GM18868 (cell line): ENCODE results near the gene TMEM209.

ENCODE experiments used
- ATAC-seq: cut with Tn5 transposase; IDR thresholded peaks from one replicate; pipeline ENCODE4 v1.9.1; 2021; ENCODE audit warnings: mild to moderate bottlenecking, moderate library complexity; ENCODE audit not compliant: unreplicated experiment

Gene TMEM209

DNA sequence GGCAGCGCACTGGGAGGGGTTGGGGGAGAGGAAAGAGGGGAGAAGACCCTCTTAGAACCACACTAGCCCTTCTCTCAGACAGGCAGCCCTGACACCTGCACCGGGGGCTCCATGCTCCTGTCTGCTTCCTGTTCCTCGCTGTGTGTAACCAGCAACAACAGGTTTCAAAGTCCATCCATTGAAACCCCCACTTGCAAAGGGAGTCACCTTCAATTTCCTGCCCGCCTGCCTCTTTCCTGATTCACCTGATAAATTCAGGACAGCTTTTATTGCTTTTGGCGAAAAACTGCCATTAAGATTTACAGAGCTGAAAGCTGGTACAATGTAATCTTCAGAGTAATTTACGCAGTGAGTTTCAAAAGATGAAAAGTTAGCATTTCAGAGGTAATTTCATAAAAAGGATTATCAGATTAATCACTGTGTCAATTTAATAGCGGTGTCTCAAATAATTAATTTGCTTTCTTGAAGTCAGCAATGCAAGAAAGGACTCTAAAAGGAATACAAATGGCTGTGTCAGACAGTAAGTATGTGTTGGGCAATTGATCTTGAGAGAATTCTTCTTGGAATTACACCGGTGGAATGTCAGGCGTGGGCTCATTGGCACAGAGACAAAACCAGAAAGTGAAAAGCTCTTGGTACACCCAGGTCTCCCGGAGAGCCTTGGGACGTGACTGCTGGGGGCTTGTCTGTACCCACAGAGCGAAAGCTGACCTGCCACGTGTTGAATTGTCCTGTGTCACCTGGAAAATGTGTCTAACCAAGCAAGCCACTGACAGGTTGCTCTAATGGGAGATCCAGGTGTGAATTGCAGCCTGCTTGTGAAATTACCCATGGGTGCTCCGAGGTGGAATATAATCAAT, 60.7 kb downstream of the TMEM209 start:
- ATAC-seq, result no peak

DNA sequence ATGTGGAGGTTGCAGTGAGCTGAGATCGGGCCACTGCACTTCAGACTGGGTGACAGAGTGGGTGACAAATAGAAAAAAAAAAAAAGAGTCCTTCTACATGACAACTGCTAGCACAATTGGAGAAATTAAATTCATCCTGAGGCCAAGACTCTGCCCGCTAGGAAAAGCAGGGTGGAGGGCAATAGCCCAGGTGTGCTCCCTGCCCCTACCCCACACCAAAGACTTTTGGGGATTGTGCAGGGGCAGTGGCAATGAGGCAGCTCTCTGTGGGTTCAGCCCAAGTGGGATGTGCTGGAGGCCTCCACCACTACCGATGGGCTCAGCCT, 61.3 kb downstream of the TMEM209 start:
- no peak for ATAC-seq

DNA sequence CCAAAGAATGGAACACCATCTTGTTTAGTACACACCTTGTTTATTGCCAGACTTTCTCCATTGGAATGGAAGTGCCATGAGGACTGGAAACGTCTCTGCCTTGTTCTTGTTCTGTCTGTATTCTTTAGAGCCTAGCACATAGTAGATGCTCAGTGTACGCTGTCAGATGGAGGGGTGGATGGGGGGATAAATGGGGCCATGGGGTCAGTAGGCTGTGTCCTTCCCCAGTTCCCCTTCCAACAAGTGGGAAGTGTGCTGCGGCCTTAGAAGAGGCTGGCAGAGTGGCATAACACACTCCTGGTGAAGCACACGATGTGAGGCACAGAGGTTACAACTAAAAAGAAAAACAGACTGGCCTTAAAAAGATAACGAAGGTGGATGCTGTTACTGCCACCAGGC, 61.9 kb downstream of the TMEM209 start:
- ATAC-seq, result no peak

DNA sequence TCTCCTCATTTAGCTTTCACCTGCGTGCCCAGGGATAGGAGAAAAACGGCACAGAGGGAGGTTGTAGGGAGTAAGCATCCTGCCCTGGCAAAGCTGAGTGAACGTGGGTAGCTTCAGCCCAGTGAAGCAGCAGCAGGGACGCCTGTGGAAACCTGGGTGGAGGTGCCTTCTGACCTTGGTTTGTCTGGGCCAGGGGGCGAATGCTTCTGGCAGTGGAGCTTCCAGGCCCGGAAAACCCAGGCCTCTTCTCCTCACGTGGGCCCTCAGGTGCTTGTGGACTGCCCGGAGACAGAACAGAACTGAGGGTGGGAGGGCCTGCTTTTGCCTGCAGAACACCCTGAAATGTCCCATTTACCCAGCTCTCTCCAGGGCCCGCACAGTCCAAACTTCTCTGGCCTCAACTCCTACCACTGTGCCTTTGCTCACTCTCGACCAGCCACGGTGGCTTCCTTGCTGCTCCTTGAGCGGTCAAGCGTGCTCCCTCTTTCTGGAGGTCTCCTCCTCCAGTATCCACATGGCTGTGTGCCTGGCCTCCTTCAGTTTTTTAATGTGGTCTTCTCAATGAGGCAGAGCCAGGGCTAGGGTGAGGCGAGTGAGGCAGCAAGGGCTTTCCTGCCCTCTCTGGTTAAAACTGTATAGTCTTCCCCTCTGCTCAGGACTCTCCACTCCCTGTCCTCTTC, 62.4 kb downstream of the TMEM209 start:
- ATAC-seq, result no peak

DNA sequence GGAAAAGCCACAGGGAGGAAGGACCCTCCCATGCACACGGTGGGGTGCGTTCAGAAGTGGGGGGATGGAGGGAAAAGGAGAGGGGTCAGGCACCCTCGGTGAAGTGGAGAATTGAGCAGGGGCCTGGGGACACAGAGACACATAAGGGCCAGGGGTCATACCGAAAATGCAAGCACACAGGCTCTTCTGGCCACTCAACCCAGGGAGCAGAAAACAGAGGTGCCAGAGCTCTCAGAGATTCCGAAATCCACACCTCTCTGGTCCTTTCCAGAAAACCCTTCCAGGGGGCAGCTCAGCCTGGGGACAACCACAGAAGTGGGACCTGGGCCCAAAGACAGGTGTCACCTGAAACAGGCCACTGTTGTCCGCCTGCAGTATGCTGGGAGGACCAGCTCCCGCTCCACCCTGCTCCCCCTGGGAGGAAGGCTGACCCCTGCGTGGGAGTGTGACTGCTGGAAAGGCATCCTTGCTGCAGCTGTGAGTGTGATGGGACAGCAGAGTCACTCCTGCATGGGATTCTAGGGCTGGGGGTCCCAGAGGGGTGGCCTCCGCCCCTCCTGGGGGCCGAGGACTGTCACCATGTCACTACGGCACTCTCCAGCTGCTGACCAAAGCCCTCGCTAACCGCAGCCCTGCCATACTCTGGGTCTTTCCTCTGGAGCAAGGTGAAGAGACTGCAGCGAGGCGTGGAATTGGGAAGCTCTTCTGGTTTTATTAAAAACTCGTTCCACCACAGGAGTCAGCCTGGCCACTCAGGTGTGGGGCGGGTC, 63.1 kb downstream of the TMEM209 start:
- no peak for ATAC-seq

DNA sequence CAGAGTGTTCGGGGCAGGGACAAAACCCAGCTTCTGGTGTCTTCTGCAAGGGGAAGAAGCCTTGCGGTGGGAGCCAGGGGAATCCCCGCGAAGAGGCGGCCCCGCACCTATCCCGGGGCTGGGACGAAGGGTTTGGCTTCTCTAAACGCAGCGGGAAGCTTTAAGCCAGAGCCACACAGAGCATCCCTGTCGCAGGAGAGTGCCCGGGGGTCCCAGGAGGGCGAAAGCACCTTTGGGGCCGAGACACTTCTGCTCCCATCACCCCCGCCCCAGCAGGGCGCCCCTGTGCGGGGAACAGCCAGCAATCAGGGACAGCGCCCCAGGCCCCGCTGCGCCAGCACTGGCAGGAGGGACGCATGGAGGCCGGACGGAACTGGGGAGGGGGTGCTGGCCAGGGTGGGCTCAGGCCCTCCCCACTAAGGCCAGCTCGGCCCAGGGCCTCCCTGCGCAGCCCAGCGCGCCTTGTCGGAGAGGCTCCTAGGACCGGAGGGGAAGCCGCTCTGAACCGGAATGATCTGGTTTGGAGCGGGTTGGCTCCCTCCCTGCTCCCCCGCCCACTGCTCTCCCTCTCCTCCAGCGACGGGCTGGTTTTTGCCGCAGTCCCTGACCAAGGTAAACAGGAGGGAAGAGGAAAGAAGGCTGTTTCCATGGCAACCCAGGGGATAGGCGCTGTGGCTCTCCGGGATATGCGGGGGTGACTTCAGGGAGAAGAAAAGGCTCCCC, 63.9 kb downstream of the TMEM209 start:
- peak; percentile 52 for ATAC-seq

DNA sequence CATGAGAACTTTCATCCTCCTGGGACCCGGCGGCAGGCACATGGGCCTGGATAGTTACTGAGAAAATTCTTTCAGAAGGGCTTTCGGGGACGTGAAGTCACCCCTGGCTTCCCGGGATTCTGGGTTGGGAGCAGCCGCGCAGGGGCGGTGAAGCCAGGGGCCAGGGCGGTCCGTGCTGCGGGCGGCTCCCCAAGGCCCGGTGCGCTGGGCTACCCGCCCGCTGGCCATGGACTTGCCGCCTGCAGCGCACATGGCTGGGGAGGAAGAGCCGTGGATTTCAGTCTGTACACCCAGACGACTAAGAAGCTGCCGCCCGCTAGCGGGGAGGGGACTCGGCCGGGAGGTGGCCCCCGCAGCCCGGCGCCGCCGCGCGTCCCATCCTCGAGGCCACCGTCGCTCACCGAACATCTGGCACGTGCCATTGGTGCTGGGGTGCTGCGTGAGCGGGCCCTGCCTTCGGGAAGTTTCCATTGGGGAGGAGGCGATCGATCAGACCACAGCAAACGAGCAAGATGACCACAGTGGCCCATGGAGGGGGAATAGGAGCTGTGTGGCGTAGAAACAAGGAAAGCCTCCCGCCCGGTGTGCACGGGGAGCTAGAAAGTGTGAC, 64.5 kb downstream of the TMEM209 start:
- no peak for ATAC-seq

DNA sequence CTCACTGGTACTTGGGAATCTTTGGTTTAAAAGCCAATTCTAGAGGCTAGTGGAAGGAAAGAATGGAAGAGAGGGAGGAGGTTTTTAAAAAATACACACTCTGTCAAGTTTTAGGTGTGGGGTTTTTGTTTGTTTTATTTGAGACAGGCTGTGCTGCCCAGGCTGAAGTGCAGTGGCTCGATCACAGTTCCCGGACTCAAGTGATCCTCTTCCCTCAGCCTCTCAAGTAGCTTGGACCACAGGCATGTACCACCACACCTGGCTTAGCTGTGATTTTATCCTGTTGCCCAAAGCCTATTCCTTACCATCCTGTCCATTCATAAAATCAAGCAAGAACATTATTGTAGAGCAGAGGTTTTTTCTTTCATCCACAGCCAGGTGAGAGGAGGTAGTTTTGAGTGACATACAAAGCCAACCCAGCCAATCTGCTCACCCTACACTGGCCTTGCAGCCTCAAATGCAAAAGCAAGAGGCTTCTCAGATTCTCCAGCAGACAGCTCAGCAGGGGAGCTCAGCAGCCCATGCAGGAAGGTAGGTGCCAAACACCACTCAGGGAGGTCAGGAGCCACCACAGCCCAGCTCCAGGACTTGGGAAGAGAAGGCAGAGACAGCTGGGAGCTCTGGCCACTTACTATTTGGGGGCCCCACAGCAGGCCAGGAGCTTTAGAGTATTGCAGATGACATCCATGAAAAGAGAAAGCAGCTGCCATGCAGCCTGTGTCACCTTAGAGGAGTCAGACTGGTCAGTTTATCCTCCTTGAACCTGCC, 65.8 kb downstream of the TMEM209 start:
- ATAC-seq, result no peak

DNA sequence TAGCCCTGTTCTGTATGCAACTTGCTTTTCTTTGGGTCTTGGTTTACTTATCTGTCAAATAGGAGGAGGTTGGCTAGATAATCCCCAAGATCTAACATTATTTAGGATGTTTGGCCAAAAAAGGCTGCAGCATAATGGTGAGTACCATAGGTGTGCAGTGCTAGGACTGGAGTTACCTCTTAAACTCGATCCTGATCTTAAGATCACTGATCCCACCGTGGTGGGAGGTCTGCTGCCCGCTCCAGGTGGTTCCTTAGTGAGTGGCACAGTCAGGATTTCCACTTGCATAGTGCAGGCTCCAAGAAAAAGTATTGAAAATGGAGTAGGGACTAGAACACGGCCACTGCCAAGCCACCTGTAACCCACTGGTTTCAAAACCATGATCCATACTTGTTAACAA, 68.0 kb downstream of the TMEM209 start:
- ATAC-seq, result no peak

DNA sequence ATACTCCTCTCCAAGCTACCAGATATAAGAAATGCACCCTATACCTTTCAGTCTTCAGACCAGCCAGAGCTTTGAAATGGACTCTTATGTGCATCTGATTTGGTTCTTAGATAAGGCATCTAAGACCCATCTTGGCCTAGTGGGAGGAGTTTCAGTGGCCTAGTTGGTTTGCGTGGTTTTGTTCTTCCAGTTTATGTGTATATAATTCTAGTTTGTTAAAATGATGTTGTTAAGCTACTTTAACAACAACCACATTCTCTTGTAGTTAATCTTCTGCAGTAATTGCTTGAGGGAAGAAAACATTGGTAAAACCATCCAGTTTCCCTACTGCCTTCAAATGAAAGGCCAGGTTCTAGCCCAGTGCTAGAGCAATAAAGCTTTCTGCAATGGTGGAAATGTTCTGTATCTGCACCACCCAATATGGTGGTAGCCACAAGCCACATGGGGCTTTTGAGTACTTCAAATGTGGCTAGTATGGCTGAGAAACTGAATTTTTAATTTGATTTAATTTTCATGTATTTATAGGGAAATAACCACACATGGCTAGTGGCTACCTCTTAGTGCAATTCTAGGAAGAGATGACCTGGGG, 68.5 kb downstream of the TMEM209 start:
- ATAC-seq, result no peak

DNA sequence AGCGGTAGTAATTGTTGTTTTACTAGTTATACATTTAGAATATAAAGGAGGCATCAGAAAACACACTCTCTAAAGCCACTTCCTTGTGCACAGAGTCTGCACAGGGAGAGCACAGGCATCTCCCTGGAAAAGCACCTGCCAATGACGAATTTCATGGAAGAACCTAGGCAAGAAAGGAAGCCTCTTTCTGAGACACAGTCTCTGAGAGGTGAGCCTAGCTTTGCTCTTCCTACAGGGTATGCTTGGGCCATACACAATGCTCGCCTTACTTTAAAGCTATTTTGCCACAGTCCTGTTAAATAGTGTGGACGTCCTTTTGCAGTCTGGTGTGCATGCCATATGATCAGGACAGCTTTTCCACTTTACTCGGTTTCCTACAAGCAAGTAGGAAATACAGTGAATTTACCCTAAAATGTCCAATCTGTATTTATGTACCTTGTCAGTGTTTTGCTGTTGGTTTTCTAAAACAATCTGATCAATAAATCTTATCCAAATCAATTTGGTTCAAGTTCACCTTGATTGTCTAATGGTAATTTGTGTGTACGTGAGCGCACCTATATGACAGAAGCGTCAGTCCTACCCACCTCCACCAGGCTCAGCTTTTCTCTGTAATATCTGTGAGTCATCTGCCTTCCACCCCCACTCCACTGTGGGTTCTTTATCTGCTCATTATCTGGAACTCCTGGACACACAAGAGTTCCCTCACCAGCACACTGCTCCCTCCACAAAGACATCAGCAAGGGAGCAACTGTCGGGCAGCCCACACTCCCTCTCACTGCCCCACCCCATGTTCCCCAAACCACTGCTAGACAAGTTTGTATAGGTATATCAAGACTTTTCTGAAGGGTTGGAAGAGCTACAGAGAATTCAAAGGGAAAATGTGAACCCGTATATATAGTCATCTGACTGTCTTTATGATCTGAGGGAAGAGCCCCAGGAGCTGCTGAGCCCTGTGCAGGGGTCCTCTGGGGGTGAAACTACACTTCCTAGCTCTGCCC, 69.7 kb downstream of the TMEM209 start:
- ATAC-seq, result no peak

DNA sequence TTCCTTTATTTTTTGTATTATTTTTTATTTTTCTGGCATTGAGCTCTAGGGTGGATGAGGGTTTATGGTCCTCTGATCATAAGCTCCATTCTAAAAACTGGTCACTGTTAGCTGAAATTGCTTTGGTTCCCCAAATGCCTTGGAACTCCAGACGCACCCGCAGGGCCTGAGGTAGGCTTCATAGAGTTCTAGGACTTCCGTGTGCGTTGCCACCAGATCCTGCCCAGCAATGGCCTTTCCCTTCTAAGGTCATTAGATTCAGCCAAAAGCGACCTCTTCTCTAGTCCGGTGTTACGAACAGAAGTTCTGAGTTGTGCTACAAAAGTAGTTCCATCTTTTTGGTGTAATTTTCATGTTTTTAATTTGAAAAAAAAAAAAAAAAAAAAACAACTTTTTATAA, 70.5 kb downstream of the TMEM209 start:
- ATAC-seq, result no peak

DNA sequence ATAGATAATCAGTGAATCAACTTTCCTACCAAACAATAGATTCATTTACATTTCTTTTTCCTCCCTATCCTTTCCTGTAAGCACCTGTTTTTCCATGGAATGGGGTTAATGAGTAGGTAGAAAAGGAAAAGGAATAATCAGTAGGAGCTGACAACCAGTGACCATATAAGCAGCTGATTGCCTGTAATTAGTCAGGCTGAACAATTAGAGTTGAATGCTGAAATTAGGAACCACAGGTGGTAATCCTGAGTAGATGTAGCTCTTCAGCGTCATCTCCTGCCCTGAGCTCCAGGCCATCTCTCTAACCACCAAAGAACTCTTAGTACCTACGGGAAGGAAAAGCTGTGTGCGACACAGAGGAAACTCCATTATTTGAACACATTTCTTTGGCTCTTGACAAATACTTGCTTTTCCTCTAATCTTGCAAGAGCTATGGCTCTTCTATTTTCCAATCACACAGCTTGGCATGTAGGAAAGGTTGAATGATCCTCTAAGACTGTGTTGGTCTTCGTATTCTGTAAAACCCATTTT, 71.0 kb downstream of the TMEM209 start:
- ATAC-seq, result no peak

DNA sequence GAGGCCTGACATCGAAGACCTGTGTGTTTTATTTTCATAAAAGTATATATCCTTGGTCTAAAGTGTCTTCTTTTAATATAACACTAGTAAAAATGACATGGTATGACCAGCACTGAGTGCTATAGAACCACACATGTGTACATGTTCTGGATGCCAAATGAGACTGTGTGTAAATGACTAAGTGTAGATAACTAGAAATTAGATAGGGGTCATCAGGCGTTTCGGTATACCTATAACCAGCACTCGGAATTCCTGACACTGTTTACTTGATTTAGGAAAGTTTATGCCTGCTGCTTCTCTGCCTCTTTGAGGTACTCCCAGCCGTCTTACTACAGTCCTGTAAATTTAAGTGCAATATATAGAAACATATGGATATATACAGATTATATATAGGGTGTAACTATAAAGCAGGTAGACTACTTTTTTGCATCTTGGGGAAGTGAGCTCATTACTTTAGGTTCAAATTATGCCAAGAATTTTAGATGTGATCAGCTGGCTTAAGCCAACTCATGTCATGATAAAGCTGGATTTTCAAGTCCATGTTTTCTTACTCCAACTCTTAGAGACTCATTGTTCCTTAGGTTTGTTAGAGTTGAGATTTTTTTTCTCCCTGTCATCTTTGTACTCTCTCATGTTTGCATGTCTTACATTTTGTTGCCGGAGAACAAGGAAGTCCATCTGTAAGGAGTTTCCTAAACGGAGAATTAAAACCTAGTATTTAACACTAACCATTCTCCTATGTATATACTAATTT, 72.0 kb downstream of the TMEM209 start:
- ATAC-seq, result no peak

DNA sequence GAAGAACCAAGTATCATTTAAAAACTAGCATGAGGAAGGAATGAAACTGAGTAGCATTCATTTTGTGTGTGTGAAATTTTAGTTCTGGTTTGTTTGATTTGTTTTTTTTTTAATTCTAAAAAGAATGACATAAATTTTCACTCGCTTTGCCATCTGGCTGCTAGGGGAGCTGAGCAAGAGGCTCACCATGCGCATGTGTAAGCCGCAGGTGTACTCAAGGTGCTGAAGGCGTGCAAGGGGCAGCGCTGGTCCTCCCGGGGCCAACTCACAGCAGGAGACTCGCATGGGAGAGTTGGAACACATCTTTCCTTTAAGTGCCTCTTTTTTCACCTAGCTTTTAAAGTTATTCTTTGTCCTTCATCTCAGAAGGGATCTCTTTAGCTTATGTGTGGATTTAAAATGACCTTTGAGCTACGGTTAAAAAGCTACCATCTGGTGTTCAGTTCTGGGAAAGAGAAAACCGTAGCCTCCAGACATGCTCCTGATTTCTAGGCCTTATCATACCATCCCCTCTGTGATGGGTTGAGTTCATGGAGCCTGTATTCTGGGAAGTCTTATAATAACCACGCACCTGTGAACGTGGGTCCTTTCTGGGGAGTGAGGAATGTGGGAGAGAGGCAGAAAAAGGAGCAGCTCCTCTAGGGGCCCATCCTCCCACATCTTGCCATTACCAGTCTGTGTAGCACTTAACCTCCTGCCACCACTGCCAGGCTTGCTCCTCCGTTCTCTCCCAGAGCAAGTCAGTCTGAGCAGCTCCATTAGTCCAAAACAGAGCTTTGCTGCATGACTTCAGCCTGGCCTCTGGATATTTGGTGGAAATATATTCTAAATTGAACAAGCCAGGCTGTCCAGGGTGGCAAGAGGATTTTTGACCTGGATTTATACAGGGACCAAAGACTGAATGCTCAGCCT, 73.0 kb downstream of the TMEM209 start:
- ATAC-seq, result no peak

DNA sequence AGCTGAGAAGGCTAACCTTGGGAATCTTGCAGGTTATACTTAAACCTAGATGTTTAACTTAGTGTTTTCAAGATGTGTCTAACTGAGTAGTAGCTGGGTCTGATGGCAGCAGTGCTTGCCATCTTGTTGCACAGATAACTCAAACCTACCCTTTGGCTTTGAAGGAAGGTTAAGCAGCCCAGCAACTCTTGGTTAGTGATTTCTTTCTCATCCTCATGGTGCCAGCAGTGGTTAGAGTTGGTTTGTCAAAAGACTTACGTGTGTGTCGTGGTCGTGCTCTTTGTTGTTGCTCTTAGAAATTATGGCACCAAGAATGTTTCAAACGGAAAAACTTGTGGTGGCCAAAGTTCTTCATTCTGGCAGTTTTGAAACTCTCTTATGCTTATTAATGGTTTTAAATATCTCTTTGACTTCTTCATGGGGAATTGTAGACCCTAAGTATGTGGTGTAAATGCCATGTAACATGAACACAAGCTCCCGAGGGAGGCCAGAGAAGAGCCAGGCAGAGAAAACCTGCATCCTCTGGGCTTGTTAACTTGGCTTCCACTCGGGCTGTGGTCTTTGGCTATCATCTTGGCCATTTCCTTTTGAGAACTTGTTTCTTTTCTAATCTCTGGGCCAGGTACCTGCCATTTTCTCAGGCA, 73.9 kb downstream of the TMEM209 start:
- no peak for ATAC-seq
